H1 (cell line): ENCODE data around the gene PLEKHB1.

Source experiments
- BCL11A ChIP-seq, 2 experiments: IDR thresholded peaks; one replicate each; pipeline ENCODE4 v1.6.1; 2011; ENCODE audit warnings: low read depth in 2 of 2, low read length in 2 of 2, mild to moderate bottlenecking in 2 of 2
- BRCA1 ChIP-seq: IDR thresholded peaks from 2 replicates; pipeline ENCODE4 v1.6.1; 2012; ENCODE audit warnings: low read depth, low read length, improper control_type of control experiment
- CTCF ChIP-seq, 3 experiments: IDR thresholded peaks; 1 replicate in 2 of 3; 2 replicates in 1 of 3; pipeline versions ENCODE4 v1.5.1 to v1.6.1; 2011; ENCODE audit warnings: low read length in 3 of 3, mild to moderate bottlenecking in 3 of 3, inconsistent platforms in 2 of 3, low read depth in 1 of 3, moderate library complexity in 1 of 3; ENCODE audit not compliant: insufficient read depth in 1 of 3; ENCODE audit errors: control extremely low read depth in 1 of 3
- EP300 ChIP-seq, 2 experiments: IDR thresholded peaks; 1 replicate in 1 of 2; 2 replicates in 1 of 2; pipeline ENCODE4 v1.6.1; 2011 to 2012; ENCODE audit warnings: low read depth in 2 of 2, low read length in 2 of 2, mild to moderate bottlenecking in 2 of 2, borderline replicate concordance in 1 of 2, inconsistent platforms in 1 of 2, moderate library complexity in 1 of 2
- MAX ChIP-seq: IDR thresholded peaks from 2 replicates; pipeline ENCODE4 v1.6.1; 2012; ENCODE audit warnings: inconsistent platforms
- NRF1 ChIP-seq: IDR thresholded peaks from 2 replicates; pipeline ENCODE4 v1.6.1; 2011; ENCODE audit warnings: mild to moderate bottlenecking, low read depth, low read length, improper control_type of control experiment
- POLR2A ChIP-seq, 2 experiments: IDR thresholded peaks; 1 replicate in 1 of 2; 2 replicates in 1 of 2; pipeline ENCODE4 v1.6.1; 2011; ENCODE audit warnings: low read depth in 2 of 2, low read length in 2 of 2, mild to moderate bottlenecking in 2 of 2; ENCODE audit errors: control extremely low read depth in 1 of 2
- POLR2AphosphoS5 ChIP-seq: IDR thresholded peaks from 2 replicates; pipeline ENCODE4 v1.6.1; 2011; ENCODE audit warnings: low read depth, low read length
- SIN3A ChIP-seq, 2 experiments: IDR thresholded peaks in 1 of 2; conservative IDR thresholded peaks in 1 of 2; 2 replicates each; pipeline ENCODE4 v1.6.1; 2011 to 2012; ENCODE audit warnings: low read length in 2 of 2, improper control_type of control experiment in 1 of 2, low read depth in 1 of 2, mild to moderate bottlenecking in 1 of 2
- SRF ChIP-seq: IDR thresholded peaks from 2 replicates; pipeline ENCODE4 v1.6.1; 2011; ENCODE audit warnings: mild to moderate bottlenecking, low read depth, low read length, moderate library complexity
- YY1 ChIP-seq: IDR thresholded peaks from 2 replicates; pipeline ENCODE4 v1.6.1; 2011; ENCODE audit warnings: low read depth, mild to moderate bottlenecking, low read length
- TF ChIP-seq, protein P1 (sequence below): IDR thresholded peaks from 2 replicates; pipeline ENCODE4 v1.6.1; 2011; ENCODE audit warnings: low read length, improper control_type of control experiment
- TF ChIP-seq, protein P2 (sequence below): IDR thresholded peaks from 2 replicates; pipeline ENCODE4 v1.6.1; 2011; ENCODE audit warnings: low read depth, mild to moderate bottlenecking, low read length; ENCODE audit not compliant: insufficient read depth

GRCh38 chr11:73636249-73636648, 10.1 kb upstream of the PLEKHB1 start:
- TF ChIP-seq CTCF (IDR thresholded peaks at IDR 0.05; ENCODE audit: control extremely low read depth in 1 of 3, insufficient read depth in 1 of 3, low read depth in 1 of 3, low read length in 3 of 3) (no peak), BRCA1 (no peak), POLR2AphosphoS5 (no peak), YY1 (no peak), POLR2A (IDR thresholded peaks at IDR 0.05; ENCODE audit: control extremely low read depth in 1 of 2, low read depth in 2 of 2, low read length in 2 of 2) (no peak), SIN3A (conservative IDR thresholded peaks at IDR 0.05 in 1 of 2, IDR thresholded peaks at IDR 0.05 in 1 of 2; ENCODE audit: low read depth in 1 of 2, low read length in 2 of 2) (no peak), NRF1 (no peak), SRF (no peak), MAX (no peak), EP300 (IDR thresholded peaks at IDR 0.05; ENCODE audit: borderline replicate concordance in 1 of 2, low read depth in 2 of 2, low read length in 2 of 2) (no peak), BCL11A (IDR thresholded peaks at IDR 0.05; ENCODE audit: low read depth in 2 of 2, low read length in 2 of 2) (no peak)
- TF ChIP-seq, protein P1, sequence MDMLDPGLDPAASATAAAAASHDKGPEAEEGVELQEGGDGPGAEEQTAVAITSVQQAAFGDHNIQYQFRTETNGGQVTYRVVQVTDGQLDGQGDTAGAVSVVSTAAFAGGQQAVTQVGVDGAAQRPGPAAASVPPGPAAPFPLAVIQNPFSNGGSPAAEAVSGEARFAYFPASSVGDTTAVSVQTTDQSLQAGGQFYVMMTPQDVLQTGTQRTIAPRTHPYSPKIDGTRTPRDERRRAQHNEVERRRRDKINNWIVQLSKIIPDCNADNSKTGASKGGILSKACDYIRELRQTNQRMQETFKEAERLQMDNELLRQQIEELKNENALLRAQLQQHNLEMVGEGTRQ = no peak
- TF ChIP-seq, protein P2, sequence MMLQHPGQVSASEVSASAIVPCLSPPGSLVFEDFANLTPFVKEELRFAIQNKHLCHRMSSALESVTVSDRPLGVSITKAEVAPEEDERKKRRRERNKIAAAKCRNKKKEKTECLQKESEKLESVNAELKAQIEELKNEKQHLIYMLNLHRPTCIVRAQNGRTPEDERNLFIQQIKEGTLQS = no peak
